Endothelial cell of umbilical vein (primary cell): ENCODE results near the gene DUSP15.

Experiments
- CTCF ChIP-seq, 2 donors: IDR thresholded peaks; 1 replicate in 1 of 2; 2 replicates in 1 of 2; pipeline ENCODE4 v1.5.1; 2011; ENCODE audit warnings: low read length in 2 of 2, mild to moderate bottlenecking in 2 of 2, moderate library complexity in 2 of 2, control low read depth in 1 of 2, inconsistent platforms in 1 of 2, low read depth in 1 of 2; ENCODE audit not compliant: insufficient read depth in 1 of 2; ENCODE audit errors: extremely low read depth in 1 of 2
- EZH2 ChIP-seq: IDR thresholded peaks from 2 replicates; pipeline ENCODE4 v1.6.1; 2012; ENCODE audit warnings: borderline replicate concordance, low read depth, mild to moderate bottlenecking, moderate library complexity, low read length, inconsistent platforms; ENCODE audit not compliant: severe bottlenecking
- FOS ChIP-seq: IDR thresholded peaks from 2 replicates; pipeline ENCODE4 v1.6.1; 2011; ENCODE audit warnings: mild to moderate bottlenecking, low read length, moderate library complexity, borderline replicate concordance; ENCODE audit not compliant: insufficient read depth
- JUN ChIP-seq: IDR thresholded peaks from 2 replicates; pipeline ENCODE4 v1.6.1; 2011; ENCODE audit warnings: borderline replicate concordance, low read depth; ENCODE audit not compliant: insufficient read length, insufficient read depth
- MYC ChIP-seq: IDR thresholded peaks from one replicate; pipeline ENCODE4 v1.6.1; 2011; ENCODE audit warnings: mild to moderate bottlenecking, low read depth, low read length
- POLR2A ChIP-seq: IDR thresholded peaks from 2 replicates; pipeline ENCODE4 v1.6.1; 2012; ENCODE audit warnings: low read depth, mild to moderate bottlenecking, control low read depth, low read length

GRCh38 chr20:31838646-31839292 lies 31.6 kb downstream of the DUSP15 start:
- TF ChIP-seq CTCF (IDR thresholded peaks at IDR 0.05; ENCODE audit: extremely low read depth in 1 of 2, insufficient read depth in 1 of 2, low read depth in 1 of 2, low read length in 2 of 2) (no peak), POLR2A (no peak), FOS (no peak), EZH2 (no peak), JUN (no peak), MYC (no peak)
